NCI-H2227 (cell line): ENCODE results near the gene TACO1.

Source experiments
- DNase-seq: peaks from one replicate; lab custom pipeline; 2025; ENCODE audit not compliant: unreplicated experiment; lab: John Stamatoyannopoulos, UW

The TACO1 gene

GRCh38 chr17:63598281-63598680, 2.4 kb upstream of the TACO1 start:
- no peak for DNase-seq

DNA sequence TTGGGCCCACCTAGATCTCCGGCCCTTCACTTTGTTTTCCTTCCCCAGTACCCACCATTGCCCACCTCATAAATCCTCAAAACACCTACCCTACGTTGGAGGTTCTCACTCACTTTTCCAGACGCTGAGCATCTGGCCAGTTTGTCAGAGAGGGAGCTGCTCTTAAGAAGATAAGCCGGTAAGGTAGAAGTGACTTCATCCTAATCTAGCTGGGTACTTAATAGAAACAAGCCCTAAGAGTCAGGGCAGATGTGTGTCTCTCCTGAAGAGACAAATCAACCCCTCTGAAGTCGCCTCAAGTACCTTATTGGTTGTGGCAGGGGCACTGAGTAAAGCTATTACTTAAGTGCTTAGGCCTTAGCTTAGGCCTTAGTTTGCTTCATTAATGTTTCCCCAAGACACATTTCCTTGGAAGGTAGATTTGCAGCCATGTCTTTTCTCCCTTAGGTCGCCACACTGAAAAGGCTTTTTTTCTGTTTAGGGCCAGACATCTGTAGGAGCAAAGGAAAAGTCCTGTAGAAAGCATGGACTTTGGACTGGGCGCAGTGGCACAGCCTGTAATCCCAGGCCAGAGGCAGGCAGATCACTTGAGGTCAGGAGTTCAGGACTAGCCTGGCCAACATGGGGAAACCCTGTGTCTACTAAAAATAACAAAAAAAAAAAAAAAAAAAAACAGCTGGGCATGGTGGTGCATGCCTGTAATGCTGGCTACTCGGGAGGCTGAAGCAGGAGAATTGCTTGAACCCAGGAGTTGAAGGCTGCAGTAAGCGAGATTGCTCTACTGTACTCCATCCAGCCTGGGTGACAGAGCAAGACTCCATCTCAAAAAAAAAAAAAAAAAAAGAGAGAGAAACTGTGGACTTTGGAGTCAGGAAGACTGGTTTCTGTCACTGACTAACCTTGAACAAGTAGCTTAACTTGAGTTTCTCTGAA, 1.0 kb downstream of the TACO1 start:
- peak; percentile 18 for DNase-seq

- no peak for DNase-seq
These were observed 9.3 kb downstream of the TACO1 start for GRCh38 chr17:63609816-63610573.

GRCh38 chr17:63610854-63611253, 10.2 kb downstream of the TACO1 start:
- no peak for DNase-seq

DNA sequence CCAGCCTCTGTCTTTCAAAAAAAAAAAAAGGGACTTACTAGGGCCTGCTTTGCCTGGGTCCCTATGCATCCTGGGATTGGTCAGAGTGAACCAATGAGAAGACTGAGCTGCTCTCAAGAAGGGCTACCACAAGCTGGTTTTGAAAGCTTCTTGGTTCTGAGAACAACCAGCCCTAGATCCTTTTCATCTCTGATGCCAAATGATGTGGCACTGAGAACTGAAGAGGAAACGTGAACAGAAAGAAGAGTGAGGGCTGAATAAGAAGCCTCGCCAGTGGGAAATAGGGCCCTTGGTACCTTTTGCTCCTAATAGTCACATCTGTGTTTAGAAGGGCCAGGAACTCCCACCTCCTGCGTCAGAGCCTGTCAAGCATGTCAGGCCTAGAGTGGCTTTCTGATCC, 10.7 kb downstream of the TACO1 start:
- DNase-seq: no peak

GRCh38 chr17:63613663-63614062, 13.0 kb downstream of the TACO1 start:
- no peak for DNase-seq

- no peak for DNase-seq
These were observed 20.6 kb downstream of the TACO1 start for GRCh38 chr17:63621229-63621683.

DNA sequence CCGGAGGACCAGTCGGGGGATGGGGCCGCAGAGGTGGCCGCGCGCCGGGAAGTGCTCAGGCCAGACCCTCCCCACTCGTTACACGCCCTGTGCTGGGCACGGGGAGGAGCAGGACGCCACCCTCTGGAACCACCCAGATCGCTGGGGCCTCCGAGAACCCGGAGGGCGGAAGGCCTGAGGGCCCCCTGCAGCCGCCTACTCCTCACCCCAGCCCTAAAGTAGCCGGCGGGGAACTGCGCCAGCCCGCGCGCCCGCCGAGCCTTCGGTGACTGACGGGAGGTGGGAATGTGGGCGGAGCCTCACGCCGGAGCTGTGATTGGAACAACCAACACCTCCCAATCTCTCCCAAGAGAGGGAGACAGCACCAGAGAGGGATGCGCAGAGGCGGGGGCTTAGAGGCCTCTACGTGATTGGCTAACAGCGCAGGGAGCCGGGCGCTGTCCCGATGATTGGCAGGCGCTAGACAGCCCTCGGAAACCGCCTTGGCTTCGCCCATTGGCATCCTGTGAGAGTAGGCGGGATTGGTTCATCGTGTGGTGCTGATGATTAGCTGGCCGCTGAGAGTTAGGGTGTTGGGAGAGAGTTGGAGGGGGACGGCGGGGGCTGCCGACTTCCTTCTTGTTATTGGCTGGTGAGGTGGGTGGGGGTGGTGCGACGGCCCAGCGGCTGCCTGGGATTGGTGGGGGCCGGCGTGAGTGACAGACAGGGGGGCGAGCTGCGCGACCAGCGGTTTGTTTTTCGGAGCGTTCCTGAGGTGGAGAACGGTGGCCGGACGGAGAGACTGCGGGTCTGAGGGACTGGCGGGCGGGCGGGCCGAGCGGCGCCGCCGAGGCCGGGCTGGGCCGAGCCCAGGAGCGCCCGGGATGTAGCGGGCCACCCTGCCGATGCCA, 21.2 kb downstream of the TACO1 start, which contains the start of gene MAP3K3:
Gene MAP3K3, plus strand, starts transcription at position 734 of the 890 bp plus-strand sequence. CDS start 343 bp downstream, outside the sequence.
- peak; percentile 99 for DNase-seq

DNA sequence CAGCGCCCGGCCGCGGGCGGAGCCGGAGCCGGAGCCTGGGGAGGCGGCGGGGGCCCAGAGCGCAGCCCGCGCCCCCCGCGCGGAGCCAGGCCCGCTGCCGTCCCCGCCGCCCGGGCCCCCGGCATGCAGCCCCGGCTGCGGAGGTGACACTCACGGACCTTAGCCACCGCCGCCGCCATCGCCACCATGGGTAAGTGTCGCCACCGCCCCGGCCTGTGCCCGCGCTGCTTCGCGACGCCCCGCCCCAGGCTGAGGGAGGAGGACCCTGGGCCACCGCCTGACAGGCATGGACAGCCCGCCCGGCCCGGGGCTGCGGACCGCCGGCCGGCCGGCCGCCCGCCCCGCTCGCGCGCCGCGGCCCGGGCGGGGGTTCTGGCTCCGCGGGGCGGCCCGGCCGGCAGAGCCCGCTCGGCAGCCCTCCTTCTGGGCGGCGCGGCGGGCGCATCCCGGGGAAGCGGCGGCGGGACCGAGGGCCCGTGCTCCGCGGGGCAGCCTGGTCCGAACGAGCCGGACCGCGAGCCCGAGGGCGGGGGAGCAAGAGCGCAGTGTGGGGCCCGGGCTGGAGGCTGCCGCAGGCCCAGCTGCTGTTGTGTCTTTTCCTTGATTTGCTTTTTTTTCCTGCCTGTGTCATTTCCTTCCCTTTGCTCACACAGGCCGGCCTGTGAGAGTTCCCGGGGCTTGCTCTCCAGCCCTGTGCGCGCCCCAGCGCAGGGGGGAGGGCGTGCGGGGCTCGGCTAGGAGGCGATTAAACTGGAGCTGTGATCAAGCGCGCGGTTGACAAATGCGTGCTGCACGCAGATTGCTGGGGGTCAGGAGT, 22.1 kb downstream of the TACO1 start:
- DNase-seq: peak; percentile 68

GRCh38 chr17:63623786-63624530, 23.3 kb downstream of the TACO1 start:
- DNase-seq: no peak

GRCh38 chr17:63624531-63624880, 23.8 kb downstream of the TACO1 start:
- DNase-seq: no peak

DNA sequence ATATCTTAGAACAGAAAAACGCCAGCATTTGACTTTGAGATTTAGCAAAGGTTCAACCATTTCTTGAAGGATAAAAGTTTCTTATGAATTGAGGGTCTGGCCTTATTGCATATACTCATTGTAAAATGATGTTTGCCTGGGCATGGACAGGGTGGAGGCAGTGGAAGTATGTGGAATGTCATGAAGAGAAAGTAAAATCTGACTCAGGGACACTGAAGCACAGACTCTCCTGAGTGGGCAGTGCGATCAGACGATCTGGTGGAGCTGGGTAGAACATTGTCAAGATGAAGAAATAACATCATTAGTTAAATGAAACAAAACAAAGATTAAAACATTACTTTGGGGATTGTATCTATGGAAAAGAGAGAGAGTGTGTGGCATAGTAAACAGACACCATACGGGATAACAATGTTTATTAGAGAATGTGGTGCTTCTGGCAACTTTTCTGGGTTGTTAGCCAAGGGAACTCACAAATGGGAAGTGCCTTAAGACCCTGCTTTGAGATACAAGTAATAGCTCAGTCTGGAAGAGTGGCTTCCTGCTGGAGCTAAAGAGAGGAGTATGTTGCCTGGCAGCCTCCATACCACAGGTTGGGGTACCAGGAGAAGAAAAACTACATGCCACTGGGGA, 26.0 kb downstream of the TACO1 start:
- no peak for DNase-seq

GRCh38 chr17:63629627-63630026, 28.9 kb downstream of the TACO1 start:
- DNase-seq: no peak

- DNase-seq: no peak
These were observed 30.4 kb downstream of the TACO1 start for GRCh38 chr17:63631062-63631461.

DNA sequence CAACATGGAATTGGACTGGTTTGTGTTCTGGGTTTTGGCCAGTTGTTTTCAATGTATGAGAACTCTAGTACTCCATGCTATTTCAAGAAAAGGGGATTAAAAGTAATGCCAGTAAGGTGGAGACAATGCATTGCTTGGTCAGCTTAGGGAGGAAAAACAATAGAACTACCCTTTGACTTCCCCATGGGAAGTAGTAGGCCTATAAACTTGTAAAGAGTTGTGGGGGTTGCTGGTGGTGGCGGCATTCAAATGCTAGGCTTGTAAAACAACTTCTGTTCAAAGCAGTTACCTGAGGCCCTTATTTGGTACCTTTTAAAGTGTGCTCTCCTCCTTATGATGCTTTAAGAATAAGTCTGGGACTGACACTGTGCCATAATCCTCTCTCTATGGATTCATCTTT, 30.9 kb downstream of the TACO1 start:
- DNase-seq: no peak

- no peak for DNase-seq
These were observed 33.0 kb downstream of the TACO1 start for GRCh38 chr17:63633742-63634141.

GRCh38 chr17:63634163-63634562, 33.5 kb downstream of the TACO1 start:
- no peak for DNase-seq

DNA sequence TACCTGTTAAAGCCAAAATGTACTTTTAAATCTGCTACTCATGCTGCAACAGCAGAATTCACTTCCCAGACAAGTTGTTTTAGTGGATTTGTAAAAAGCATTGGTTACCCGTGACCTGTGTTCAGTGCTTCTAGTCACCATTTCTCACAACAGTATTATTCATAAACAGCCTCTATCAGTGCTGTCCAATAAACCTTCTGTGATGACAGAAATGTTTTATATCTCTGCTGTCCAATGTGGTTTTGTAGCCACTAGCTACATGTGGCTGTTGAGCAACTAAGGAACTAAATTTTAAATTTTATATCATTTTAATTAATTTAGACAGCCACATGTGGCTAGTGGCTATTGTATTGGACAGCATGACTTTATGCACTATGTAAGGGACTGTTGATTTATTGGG, 34.1 kb downstream of the TACO1 start:
- DNase-seq: no peak

DNA sequence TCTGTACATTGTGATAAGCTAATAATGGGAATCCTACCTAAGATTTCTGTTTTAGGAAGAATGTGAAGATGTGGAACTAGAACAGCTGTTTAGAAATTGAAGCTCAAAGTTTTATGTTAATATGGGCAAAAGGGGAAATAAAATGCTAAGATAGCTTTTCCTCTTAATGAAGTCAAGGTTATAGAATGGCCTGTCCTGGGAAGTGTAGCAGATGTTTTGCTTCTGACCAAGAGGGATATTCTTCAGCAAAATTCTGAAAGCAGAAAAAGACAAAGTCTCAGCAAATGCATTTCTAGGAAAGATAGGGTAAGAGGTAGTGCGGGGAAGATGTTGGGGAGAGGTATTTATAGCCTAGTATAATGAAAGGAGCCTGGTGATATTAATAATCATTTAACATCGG, 34.6 kb downstream of the TACO1 start:
- no peak for DNase-seq
